ENCODE data around the gene FAM83E.
"Not testable (repeated sequence)": the region's sequence is repeated elsewhere in the genome, so short reads cannot be mapped to it uniquely, and the experiment has no call there.

Gene FAM83E

DNA sequence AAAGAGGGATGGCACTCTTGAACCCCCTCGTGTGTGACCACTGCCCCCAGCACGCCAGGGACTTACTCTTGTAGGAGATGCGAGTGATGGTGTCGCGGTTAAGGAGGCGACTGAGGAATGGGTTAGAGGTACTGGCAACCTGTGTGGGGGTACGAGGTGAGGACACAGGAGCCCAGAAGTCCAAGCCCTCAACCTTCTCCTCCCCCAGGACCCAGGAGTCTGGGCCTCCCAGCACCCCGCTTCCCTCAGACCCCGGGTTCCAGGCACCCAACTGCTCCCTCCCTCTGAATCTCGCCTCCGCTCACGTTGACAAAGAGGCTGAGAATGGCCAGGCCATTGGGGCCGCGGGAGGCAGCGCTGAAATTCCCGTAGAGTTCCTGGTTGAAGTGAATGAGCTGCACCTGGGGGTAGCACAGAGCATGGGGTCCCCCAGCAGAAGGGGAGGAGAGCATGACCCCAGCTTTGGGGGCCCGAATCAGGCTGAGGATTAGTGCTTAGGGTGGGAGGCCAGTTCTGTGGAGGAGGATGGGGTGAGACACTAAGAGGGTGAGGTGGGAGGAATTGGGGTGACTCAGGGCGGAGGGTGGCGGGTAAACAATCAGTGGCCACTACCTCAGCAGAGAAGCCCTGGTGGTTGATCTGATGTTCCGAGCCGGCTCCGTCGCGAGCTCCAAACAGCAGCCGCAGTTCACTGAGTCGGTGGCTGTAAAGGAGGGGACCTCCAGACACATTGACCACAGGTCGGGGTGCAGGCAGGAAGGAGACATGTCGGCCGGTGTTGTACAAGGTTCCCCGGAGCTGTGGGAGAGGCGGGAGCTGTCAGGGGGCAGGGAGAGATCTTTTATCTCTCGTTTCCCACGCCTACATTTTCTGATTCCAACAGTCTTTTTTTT lies 24.9 kb upstream of the FAM83E start:
- DNase-seq = peak; percentile 42 to 50

DNA sequence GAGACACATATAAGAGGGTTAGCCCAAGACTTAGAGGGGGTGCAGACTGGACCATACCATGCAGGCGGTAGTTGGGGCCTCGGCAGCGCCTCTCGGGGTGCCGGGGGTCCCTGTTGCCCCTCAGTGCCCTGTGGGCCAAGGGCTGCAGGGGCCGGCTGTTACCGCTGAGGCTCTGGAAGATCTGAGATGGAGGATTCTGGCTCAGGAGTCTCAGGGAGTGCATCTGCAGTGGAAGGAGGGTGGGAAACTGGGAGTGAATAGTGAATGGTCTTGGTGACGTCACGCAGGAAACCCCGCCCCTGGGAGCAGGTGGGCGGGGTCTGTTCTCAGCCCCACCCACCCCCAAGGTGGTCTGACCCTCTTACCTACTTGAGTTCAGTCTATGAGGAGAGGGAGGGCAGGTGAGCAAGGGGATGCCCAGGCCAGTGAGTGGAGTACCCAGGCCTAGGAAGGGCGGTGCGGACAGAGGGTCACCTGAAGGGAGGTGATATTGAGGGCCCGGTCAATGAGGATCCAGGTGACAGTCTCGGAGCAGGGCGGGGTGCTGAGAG lies 24.0 kb upstream of the FAM83E start:
- DNase-seq = peak in 1 of 2 donors; percentile 35

GRCh38 chr19:48637948-48638830 lies 23.3 kb upstream of the FAM83E start:
- DNase-seq = peak; percentile 95

- DNase-seq = peak; percentile 100
Observed at GRCh38 chr19:48637449-48637947, 22.6 kb upstream of the FAM83E start.

- DNase-seq = peak; percentile 22 to 33
Observed at GRCh38 chr19:48636859-48637448, 22.1 kb upstream of the FAM83E start, which contains the start of gene DBP. DBP (minus strand) TSS chr19:48637379; CDS start chr19:48636994, 385 bp downstream.

- DNase-seq = peak in 1 of 2 donors; percentile 41
Observed at GRCh38 chr19:48635966-48636858, 21.3 kb upstream of the FAM83E start.

GRCh38 chr19:48635263-48635965 lies 20.5 kb upstream of the FAM83E start:
- DNase-seq = peak; percentile 63 to 75

GRCh38 chr19:48634424-48635262 lies 19.8 kb upstream of the FAM83E start:
- peak; percentile 93 to 94 for DNase-seq

GRCh38 chr19:48634036-48634342 lies 19.1 kb upstream of the FAM83E start:
- DNase-seq = no peak

GRCh38 chr19:48633148-48634035 lies 18.5 kb upstream of the FAM83E start:
- DNase-seq = no peak

GRCh38 chr19:48632692-48633147 lies 17.8 kb upstream of the FAM83E start:
- no peak for DNase-seq

DNA sequence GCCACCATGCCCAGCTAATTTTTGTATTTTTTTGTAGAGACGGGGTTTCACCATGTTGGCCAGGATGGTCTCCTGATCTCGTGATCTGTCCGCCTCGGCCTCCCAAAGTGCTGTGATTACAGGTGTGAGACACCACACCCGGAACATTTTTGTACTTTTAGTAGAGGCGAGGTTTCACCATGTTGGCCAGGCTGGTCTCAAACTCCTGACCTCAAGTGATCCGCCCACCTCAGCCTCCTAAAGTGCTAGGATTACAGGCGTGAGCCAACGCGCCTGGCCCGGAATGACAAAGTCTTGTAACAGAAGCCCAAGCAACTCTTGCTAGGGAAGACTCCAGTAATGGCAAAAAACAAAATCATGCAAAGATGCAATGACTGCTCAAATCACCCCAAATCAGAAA lies 17.4 kb upstream of the FAM83E start:
- not testable (repeated sequence) for DNase-seq

- DNase-seq = no peak
Observed at GRCh38 chr19:48631225-48631624, 16.3 kb upstream of the FAM83E start.

DNA sequence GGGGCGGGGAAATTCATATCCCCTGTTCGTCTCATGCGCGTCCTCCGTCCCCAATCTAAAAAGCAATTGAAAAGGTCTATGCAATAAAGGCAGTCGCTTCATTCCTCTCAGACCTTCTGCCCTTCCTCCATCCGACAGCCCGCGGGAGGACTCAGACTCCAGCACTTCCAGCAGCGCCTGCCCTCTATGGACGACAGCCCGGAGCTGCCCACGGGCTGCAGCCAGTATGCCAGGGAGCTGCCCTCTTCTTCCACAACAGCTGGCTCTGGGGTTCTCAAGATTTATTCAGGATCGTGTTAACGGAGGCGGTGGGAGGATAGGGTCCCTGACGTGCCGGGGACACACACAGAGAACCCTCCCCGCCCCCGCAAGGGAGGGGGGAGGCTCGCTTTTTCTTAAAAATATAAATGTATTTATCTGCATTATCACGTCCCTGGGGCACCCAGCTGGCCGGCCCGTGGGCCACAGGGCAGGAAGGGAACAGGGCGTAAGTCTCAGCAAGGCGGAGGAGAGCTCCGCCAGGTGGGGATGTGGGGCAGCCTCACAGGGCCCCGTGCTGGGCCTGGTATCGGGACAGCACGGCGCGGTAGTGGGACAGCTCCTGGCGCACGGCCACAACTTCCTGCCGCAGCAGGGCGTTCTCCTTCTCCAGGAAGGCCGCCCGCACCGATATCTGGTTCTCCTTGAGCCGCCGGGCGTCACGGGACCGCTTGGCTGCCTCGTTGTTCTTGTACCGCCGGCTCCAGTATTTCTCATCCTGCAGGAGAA lies 15.6 kb upstream of the FAM83E start:
- DNase-seq = no peak

GRCh38 chr19:48629599-48630295 lies 14.9 kb upstream of the FAM83E start:
- peak in 1 of 2 donors; percentile 26 for DNase-seq

DNA sequence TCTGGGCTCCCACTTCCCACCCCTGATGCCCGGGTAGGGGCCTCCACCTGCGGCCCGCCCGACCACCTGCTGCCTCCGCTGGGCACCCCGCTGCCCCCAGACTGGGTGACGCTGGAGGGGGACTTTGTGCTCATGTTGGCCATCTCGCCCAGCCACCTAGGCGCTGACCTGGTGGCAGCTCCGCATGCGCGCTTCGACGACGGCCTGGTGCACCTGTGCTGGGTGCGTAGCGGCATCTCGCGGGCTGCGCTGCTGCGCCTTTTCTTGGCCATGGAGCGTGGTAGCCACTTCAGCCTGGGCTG lies 14.4 kb upstream of the FAM83E start:
- no peak for DNase-seq

DNA sequence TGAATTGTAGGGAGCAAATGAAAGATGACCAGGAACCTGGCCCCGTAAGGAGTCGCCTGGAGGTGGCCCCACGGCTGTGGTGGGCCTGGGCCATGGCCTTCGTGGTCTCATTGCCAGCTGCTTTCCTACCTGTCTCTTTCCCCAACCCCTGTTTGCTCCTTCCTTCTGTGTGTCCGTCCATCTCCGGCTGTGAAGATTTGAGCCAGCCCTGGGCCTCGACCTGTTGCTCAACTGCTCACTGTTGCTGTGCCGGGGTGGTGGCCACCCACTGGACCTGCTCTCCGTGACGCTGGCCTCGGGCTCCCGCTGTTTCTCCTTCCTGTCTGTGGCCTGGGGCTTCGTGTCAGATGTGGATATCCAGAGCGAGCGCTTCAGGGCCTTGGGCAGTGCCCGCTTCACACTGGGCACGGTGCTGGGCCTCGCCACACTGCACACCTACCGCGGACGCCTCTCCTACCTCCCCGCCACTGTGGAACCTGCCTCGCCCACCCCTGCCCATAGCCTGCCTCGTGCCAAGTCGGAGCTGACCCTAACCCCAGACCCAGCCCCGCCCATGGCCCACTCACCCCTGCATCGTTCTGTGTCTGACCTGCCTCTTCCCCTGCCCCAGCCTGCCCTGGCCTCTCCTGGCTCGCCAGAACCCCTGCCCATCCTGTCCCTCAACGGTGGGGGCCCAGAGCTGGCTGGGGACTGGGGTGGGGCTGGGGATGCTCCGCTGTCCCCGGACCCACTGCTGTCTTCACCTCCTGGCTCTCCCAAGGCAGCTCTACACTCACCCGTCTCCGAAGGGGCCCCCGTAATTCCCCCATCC lies 13.8 kb upstream of the FAM83E start:
- DNase-seq = no peak
